Spleen (tissue), 11 donors: Measurements from ENCODE around the gene TNFSF8. TPM values are rescaled to one million over a fixed set of nuclear protein-coding genes. Genes with fewer than 3 reads are reported as not detected.
A peak's percentile ranks its signal among the peaks of the same experiment; 100 is the strongest.

Experiments
- DNase-seq: peaks from one replicate; pipeline ENCODE4 v3.0.0-alpha.2; 2020
- H3K27ac ChIP-seq, 8 donors: fragments of 200-600 bp; sonication (generic) in 7 of 8; 1 replicate in 4 of 8; 2 replicates in 4 of 8; pipeline versions ENCODE4 v1.5.0 to v1.8.0; 2016 to 2021; ENCODE audit warnings: inconsistent platforms in 4 of 8, mild to moderate bottlenecking in 4 of 8, moderate library complexity in 1 of 8
- H3K27me3 ChIP-seq, 7 donors: fragments of 200-600 bp; sonication (generic) in 6 of 7; replicated peaks in 1 of 7; 1 replicate in 4 of 7; 2 replicates in 3 of 7; pipeline versions ENCODE4 v1.5.0 to v1.8.0; 2016 to 2021; ENCODE audit warnings: inconsistent platforms in 3 of 7, mild to moderate bottlenecking in 1 of 7
- H3K36me3 ChIP-seq, 6 donors: fragments of 200-600 bp; sonication (generic) in 5 of 6; 1 replicate in 4 of 6; 2 replicates in 2 of 6; pipeline versions ENCODE4 v1.5.0 to v1.8.0; 2016 to 2021; ENCODE audit warnings: inconsistent platforms in 2 of 6
- H3K4me1 ChIP-seq, 6 donors: fragments of 200-600 bp; sonication (generic) in 5 of 6; 1 replicate in 3 of 6; 2 replicates in 3 of 6; pipeline versions ENCODE4 v1.5.0 to v1.8.0; 2016 to 2021; ENCODE audit warnings: inconsistent platforms in 3 of 6
- H3K4me3 ChIP-seq, 8 donors: fragments of 200-600 bp; sonication (generic) in 7 of 8; 1 replicate in 4 of 8; 2 replicates in 4 of 8; pipeline versions ENCODE4 v1.5.0 to v1.8.0; 2016 to 2021; ENCODE audit warnings: inconsistent platforms in 4 of 8, mild to moderate bottlenecking in 4 of 8, moderate library complexity in 2 of 8
- H3K9me3 ChIP-seq, 8 donors: fragments of 200-600 bp; sonication (generic) in 7 of 8; 1 replicate in 4 of 8; 2 replicates in 4 of 8; pipeline versions ENCODE4 v1.5.0 to v1.8.0; 2016 to 2021; ENCODE audit warnings: inconsistent platforms in 4 of 8
- POLR2A ChIP-seq, 3 donors: fragments of 450-650 bp; IDR thresholded peaks; one replicate each; pipeline ENCODE4 v1.5.1; 2017; ENCODE audit warnings: antibody characterized with exemption in 3 of 3, mild to moderate bottlenecking in 1 of 3
- POLR2AphosphoS5 ChIP-seq, 3 donors: sonication (generic); formaldehyde crosslinking; IDR thresholded peaks; one replicate each; pipeline ENCODE4 v1.5.1; 2017; ENCODE audit warnings: antibody characterized with exemption in 3 of 3
- WGBS, 5 donors: extraction: QIAGEN DNeasy Blood & Tissue Kit in 3 of 5; methylation state at CpG; one replicate each; pipeline versions ENCODE4 v1.1.5 to v1.1.7; 2013 to 2018; 5-methylcytosine and 5-hydroxymethylcytosine counted together
- intact Hi-C: fragments of 100-400 bp; cut with DNase I; formaldehyde crosslinking; loops from one replicate; pipeline ENCODE4 v1.15.0; 2023; ENCODE audit warnings: low total_unique reads
- polyA plus RNA-seq, 3 donors: library from polyadenylated mRNA; stranded (reverse); fragments of 200-250 nt; gene quantifications; one replicate each; pipeline ENCODE4 v1.2.1, GENCODE V29; 2013
- total RNA-seq, 7 donors: library from RNA; depleted of rRNA in 3 of 7; stranded (reverse); fragments of >200 nt in 3 of 7; fragmentation: NEBNext Ultra II Directional in 4 of 7; extraction: Animal tissue kit (Norgen Biotek cat#: 25700) in 4 of 7; gene quantifications; one replicate each; pipeline versions ENCODE4 v1.1.0 to v1.2.1, GENCODE V29; 2016 to 2021
- TF ChIP-seq, protein P1 (sequence below), 11 experiments: fragments of 200-600 bp in 7 of 11; fragments of 450-650 bp in 4 of 11; sonication (generic) in 4 of 11; IDR thresholded peaks in 8 of 11; conservative IDR thresholded peaks in 3 of 11; 1 replicate in 7 of 11; 2 replicates in 4 of 11; pipeline versions ENCODE4 v1.4.0 to v1.8.0; 2016 to 2021; ENCODE audit warnings: antibody characterized with exemption in 11 of 11, inconsistent platforms in 4 of 11, mild to moderate bottlenecking in 1 of 11
- donor health status: healthy with polysubstance abuse.
- donor health status: DM: no; HTN: no; CAD: no; lungs with moderate emphysema.
- donor health status: DM: no; HTN: no; CAD: no.
- donor health status: Bipolar disorder and iron deficiency.
- donor health status: healthy.
- donor health status: DM: no; HTN: no; CAD: no.
- donor health status: DM: yes; HTN: yes; CAD: no.

TNFSF8 gene
- total and polyA plus RNA-seq, 10 donors: 4.8 to 42.7 (median 15.9) TPM

DNA sequence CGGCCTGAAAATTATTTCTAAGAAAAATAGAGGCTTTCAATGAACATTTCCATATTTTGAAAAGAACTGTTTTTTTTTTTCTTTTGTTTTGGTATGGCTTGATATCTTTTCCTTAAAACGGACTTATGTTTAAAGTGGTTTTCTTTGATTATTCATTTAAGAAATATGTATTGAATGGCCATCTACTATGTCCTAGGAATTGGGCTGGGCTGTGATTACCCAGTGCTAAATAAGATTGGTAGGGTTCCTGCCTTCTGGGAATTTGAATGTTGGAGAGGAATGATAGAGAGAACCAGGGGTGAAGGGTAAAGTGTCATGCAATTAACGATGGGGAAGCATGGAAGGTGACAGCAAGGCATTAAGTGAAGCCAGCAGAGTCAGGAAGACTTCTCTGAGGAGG lies 33.2 kb downstream of the TNFSF8 start:
- Histone ChIP-seq H3K27me3 (no peaks in the 10 kb centered on the region), H3K27ac (peak overlapping the region in 3 of 8 donors; percentile 75 to 83 (median 75)), H3K4me1 (peaks cover 44 to 92% (median 65%) of the 10 kb centered on the region in 6 donors), H3K4me3 (no peak overlapping the region), H3K36me3 (peaks cover 0 to 11% (median 0%) of the 10 kb centered on the region in 6 donors), H3K9me3 (no peaks in the 10 kb centered on the region)
- WGBS, 5 donors: 72 to 92% (median 85%) methylated on average over 3 of the region's 3 CpGs
- DNase-seq: no peak
- intact Hi-C loops: no loop called here
- TF ChIP-seq, protein P1, sequence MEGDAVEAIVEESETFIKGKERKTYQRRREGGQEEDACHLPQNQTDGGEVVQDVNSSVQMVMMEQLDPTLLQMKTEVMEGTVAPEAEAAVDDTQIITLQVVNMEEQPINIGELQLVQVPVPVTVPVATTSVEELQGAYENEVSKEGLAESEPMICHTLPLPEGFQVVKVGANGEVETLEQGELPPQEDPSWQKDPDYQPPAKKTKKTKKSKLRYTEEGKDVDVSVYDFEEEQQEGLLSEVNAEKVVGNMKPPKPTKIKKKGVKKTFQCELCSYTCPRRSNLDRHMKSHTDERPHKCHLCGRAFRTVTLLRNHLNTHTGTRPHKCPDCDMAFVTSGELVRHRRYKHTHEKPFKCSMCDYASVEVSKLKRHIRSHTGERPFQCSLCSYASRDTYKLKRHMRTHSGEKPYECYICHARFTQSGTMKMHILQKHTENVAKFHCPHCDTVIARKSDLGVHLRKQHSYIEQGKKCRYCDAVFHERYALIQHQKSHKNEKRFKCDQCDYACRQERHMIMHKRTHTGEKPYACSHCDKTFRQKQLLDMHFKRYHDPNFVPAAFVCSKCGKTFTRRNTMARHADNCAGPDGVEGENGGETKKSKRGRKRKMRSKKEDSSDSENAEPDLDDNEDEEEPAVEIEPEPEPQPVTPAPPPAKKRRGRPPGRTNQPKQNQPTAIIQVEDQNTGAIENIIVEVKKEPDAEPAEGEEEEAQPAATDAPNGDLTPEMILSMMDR (IDR thresholded peaks at IDR 0.05 in 8 of 11, conservative IDR thresholded peaks at IDR 0.05 in 3 of 11): no peak
- no peak for TF ChIP-seq POLR2A (IDR thresholded peaks at IDR 0.05)

- Histone ChIP-seq H3K36me3 (peaks cover 0 to 2% (median 0%) of the 10 kb centered on the region in 6 donors), H3K27me3 (no peaks in the 10 kb centered on the region), H3K4me3 (no peak overlapping the region), H3K27ac (peak overlapping the region in 1 of 8 donors; percentile 79), H3K9me3 (no peaks in the 10 kb centered on the region), H3K4me1 (peaks cover 44 to 85% (median 65%) of the 10 kb centered on the region in 6 donors)
- TF ChIP-seq, protein P1 (IDR thresholded peaks at IDR 0.05 in 8 of 11, conservative IDR thresholded peaks at IDR 0.05 in 3 of 11): no peak
- TF ChIP-seq POLR2A (IDR thresholded peaks at IDR 0.05) (no peak), POLR2AphosphoS5 (IDR thresholded peaks at IDR 0.05) (no peak)
- no peak for DNase-seq
- intact Hi-C loops: no loop called here
Measured at GRCh38 chr9:114896344-114896743, 34.0 kb downstream of the TNFSF8 start.

DNA sequence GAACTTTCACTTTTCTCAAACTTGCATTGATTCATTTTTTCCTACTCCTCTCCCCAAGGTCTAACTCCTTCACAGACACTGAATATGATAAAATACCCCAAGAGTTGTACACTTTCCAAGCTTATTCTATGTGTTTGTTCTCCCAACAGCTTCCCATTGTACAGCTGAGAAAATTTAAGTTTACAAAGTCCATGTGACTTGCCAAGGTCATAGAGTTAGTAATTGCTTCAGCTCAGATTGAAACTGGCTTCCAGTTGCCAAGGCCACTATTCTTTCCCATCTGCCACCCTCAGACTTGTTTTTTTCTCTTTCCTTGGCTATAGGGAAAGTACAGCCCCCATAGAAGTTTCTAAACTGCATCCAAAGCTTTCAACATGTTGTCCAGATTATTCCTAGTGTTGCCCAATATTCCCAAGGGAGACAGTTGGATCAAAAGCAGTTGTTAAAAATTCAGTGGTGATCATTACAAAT lies 34.8 kb downstream of the TNFSF8 start:
- intact Hi-C loops: no loop called here
- DNase-seq: no peak
- H3K27me3 ChIP-seq: no peaks in the 10 kb centered on the region
- H3K4me3 ChIP-seq: peak overlapping the region in 1 of 8 donors; percentile 14
- H3K4me1 ChIP-seq: peaks cover 43 to 80% (median 64%) of the 10 kb centered on the region in 6 donors
- H3K9me3 ChIP-seq: no peaks in the 10 kb centered on the region
- peak overlapping the region in 7 of 8 donors; percentile 57 to 79 (median 67) for H3K27ac ChIP-seq
- no peaks in the 10 kb centered on the region for H3K36me3 ChIP-seq
- TF ChIP-seq POLR2AphosphoS5 (IDR thresholded peaks at IDR 0.05) (no peak), POLR2A (IDR thresholded peaks at IDR 0.05) (no peak)
- TF ChIP-seq, protein P1 (IDR thresholded peaks at IDR 0.05 in 8 of 11, conservative IDR thresholded peaks at IDR 0.05 in 3 of 11): no peak

GRCh38 chr9:114894609-114895433 lies 35.6 kb downstream of the TNFSF8 start:
- WGBS, 5 donors: 49 to 65% (median 56%) methylated on average over 7 of the region's 7 CpGs
- Histone ChIP-seq H3K4me1 (peaks cover 38 to 80% (median 62%) of the 10 kb centered on the region in 6 donors), H3K4me3 (peak overlapping the region in 1 of 8 donors; percentile 14), H3K9me3 (no peaks in the 10 kb centered on the region), H3K27me3 (no peaks in the 10 kb centered on the region), H3K36me3 (no peaks in the 10 kb centered on the region), H3K27ac (peak overlapping the region in 7 of 8 donors; percentile 57 to 79 (median 67))
- intact Hi-C loops: no loop called here
- no peak for DNase-seq
- TF ChIP-seq, protein P1 (IDR thresholded peaks at IDR 0.05 in 8 of 11, conservative IDR thresholded peaks at IDR 0.05 in 3 of 11): no peak
- TF ChIP-seq POLR2AphosphoS5 (IDR thresholded peaks at IDR 0.05) (peak in 1 of 3 donors; percentile 84), POLR2A (IDR thresholded peaks at IDR 0.05) (no peak)
